Endodermal cell (in vitro differentiated cells): ENCODE data around the gene EMB. TPM values are rescaled to one million over a fixed set of nuclear protein-coding genes. Genes with fewer than 3 reads are reported as not detected.
"Not testable (repeated sequence)": the region's sequence is repeated elsewhere in the genome, so short reads cannot be mapped to it uniquely, and the experiment has no call there.

Experiments used
- DNase-seq: peaks from one replicate; pipeline ENCODE4 v3.0.0-alpha.2; 2017
- H3K27ac ChIP-seq: 2 replicates; pipeline ENCODE4 v1.5.1; 2013; ENCODE audit warnings: mild to moderate bottlenecking, low read depth, low read length, moderate library complexity
- H3K27me3 ChIP-seq: 2 replicates; pipeline ENCODE4 v1.6.1; 2013; ENCODE audit warnings: mild to moderate bottlenecking, low read length, moderate library complexity; ENCODE audit not compliant: insufficient read depth, control insufficient read depth, poor library complexity, severe bottlenecking
- H3K36me3 ChIP-seq: 2 replicates; pipeline ENCODE4 v1.7.0; 2013; ENCODE audit warnings: mild to moderate bottlenecking, low read length, moderate library complexity; ENCODE audit not compliant: control insufficient read depth, insufficient read depth
- H3K4me1 ChIP-seq: one replicate; pipeline ENCODE4 v1.7.0; 2013; ENCODE audit warnings: low read length; ENCODE audit not compliant: control insufficient read depth, insufficient read depth
- H3K4me3 ChIP-seq: 2 replicates; pipeline ENCODE4 v1.5.1; 2013; ENCODE audit warnings: mild to moderate bottlenecking, low read length, moderate library complexity
- H3K9ac ChIP-seq: 2 replicates; pipeline ENCODE4 v1.6.1; 2013; ENCODE audit warnings: mild to moderate bottlenecking, low read length, moderate library complexity; ENCODE audit not compliant: poor library complexity, severe bottlenecking; ENCODE audit errors: extremely low read depth
- H3K9me3 ChIP-seq: 2 replicates; pipeline ENCODE4 v1.6.1; 2013; ENCODE audit warnings: mild to moderate bottlenecking, low read length, moderate library complexity; ENCODE audit not compliant: control insufficient read depth
- H3K27ac Mint-ChIP-seq: 2 replicates; pipeline ENCODE4 v1.8.0; 2020; ENCODE audit warnings: mixed read lengths
- H3K27me3 Mint-ChIP-seq: 2 replicates; pipeline ENCODE4 v1.8.0; 2021; ENCODE audit warnings: mild to moderate bottlenecking, mixed read lengths; ENCODE audit not compliant: insufficient read depth
- H3K36me3 Mint-ChIP-seq: 2 replicates; pipeline ENCODE4 v1.8.0; 2020; ENCODE audit warnings: low read depth, mixed read lengths
- H3K4me1 Mint-ChIP-seq: 2 replicates; pipeline ENCODE4 v1.8.0; 2020; ENCODE audit warnings: mixed read lengths
- H3K4me3 Mint-ChIP-seq: 2 replicates; pipeline ENCODE4 v1.8.0; 2020; ENCODE audit warnings: mild to moderate bottlenecking, moderate library complexity, mixed read lengths
- H3K9me3 Mint-ChIP-seq: 2 replicates; pipeline ENCODE4 v1.8.0; 2020; ENCODE audit warnings: mild to moderate bottlenecking, mixed read lengths
- WGBS, 2 experiments: methylation state at CpG; one replicate each; pipeline versions ENCODE4 v1.1.5 to v1.1.7; 2013; ENCODE audit warnings: missing lambda C conversion rate in 2 of 2, mixed read lengths in 1 of 2; ENCODE audit not compliant: insufficient coverage in 1 of 2, insufficient read length in 1 of 2; 5-methylcytosine and 5-hydroxymethylcytosine counted together
- total RNA-seq, 2 donors: library from RNA; stranded (reverse); fragmentation: NEBNext Ultra II Directional in 1 of 2; extraction: Animal tissue kit (Norgen Biotek cat#: 25700) in 1 of 2; gene quantifications; 2 replicates in 1 of 2; 3 replicates in 1 of 2; pipeline ENCODE4 v1.2.1, GENCODE V29; 2021
- TF ChIP-seq, protein P1 (sequence below): fragments of 200-600 bp; sonication (generic); conservative IDR thresholded peaks from 2 replicates; pipeline ENCODE4 v1.5.0; 2021; ENCODE audit warnings: antibody characterized with exemption, mild to moderate bottlenecking

The EMB gene
- total RNA-seq, 2 donors from 2014 or later: 46.1 to 57.0 TPM

- H3K27ac Mint-ChIP-seq, H3K36me3 Mint-ChIP-seq, H3K27me3 Mint-ChIP-seq, H3K4me1 ChIP-seq, DNase-seq, H3K9me3 ChIP-seq, H3K9ac ChIP-seq, H3K4me3 ChIP-seq, H3K27me3 ChIP-seq, H3K4me3 Mint-ChIP-seq, H3K27ac ChIP-seq, H3K4me1 Mint-ChIP-seq, H3K36me3 ChIP-seq: not testable (repeated sequence)
- H3K9me3 Mint-ChIP-seq: peaks cover 48% of the 10 kb centered on the region
- WGBS, 2 experiments: 83 to 84% methylated on average over 3 to 9 of the region's 9 CpGs
Measured at GRCh38 chr5:50458372-50458771, 17.3 kb upstream of the EMB start.

GRCh38 chr5:50449241-50449640 lies 8.2 kb upstream of the EMB start:
- H3K9me3 Mint-ChIP-seq: peaks cover 57% of the 10 kb centered on the region

DNA sequence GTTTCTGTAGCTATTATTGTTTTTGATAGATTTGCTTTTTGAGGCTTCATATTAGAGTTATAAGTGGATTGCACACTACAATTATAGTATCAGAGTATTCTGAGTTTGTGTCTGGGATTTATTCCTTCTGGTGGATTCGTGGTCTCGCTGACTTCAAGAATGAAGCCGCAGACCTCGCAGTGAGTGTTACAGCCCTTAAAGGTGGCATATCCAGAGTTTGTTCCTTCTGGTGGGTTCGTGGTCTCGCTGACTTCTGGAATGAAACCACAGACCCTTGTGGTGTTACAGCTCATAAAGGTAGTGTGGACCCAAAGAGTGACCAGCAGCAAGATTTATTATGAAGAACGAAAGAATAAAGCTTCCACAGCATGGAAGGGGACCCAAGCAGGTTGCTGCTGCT lies 6.9 kb upstream of the EMB start:
- H3K36me3 Mint-ChIP-seq: no peaks in the 10 kb centered on the region

More at GRCh38 chr5:50449241-50449640, 8.2 kb upstream of the EMB start:
- H3K27ac Mint-ChIP-seq, H3K27ac ChIP-seq, H3K27me3 ChIP-seq, H3K4me3 Mint-ChIP-seq, H3K36me3 Mint-ChIP-seq, H3K27me3 Mint-ChIP-seq, H3K9ac ChIP-seq, H3K4me1 ChIP-seq, H3K36me3 ChIP-seq, DNase-seq: not testable (repeated sequence)
- Histone ChIP-seq H3K4me3 (peak overlapping the region; percentile 6), H3K9me3 (peaks cover 41% of the 10 kb centered on the region)
- H3K4me1 Mint-ChIP-seq: peaks cover 11% of the 10 kb centered on the region
- WGBS, 2 experiments: 48% methylated on average over 3 of the region's 3 CpGs; no CpG with 5 or more reads in 1 of the 2 experiments

GRCh38 chr5:50447228-50447627 lies 6.1 kb upstream of the EMB start:
- Histone ChIP-seq H3K4me1 (no peaks in the 10 kb centered on the region), H3K9me3 (peaks cover 36% of the 10 kb centered on the region), H3K4me3 (no peak overlapping the region), H3K9ac (no peak overlapping the region), H3K36me3 (no peaks in the 10 kb centered on the region), H3K27me3 (no peaks in the 10 kb centered on the region), H3K27ac (no peak overlapping the region)
- Mint-ChIP-seq H3K4me3 (no peak overlapping the region), H3K9me3 (peaks cover 41% of the 10 kb centered on the region), H3K36me3 (no peaks in the 10 kb centered on the region), H3K27ac (no peak overlapping the region), H3K4me1 (peaks cover 21% of the 10 kb centered on the region), H3K27me3 (no peaks in the 10 kb centered on the region)
- no peak for DNase-seq
- TF ChIP-seq, protein P1, sequence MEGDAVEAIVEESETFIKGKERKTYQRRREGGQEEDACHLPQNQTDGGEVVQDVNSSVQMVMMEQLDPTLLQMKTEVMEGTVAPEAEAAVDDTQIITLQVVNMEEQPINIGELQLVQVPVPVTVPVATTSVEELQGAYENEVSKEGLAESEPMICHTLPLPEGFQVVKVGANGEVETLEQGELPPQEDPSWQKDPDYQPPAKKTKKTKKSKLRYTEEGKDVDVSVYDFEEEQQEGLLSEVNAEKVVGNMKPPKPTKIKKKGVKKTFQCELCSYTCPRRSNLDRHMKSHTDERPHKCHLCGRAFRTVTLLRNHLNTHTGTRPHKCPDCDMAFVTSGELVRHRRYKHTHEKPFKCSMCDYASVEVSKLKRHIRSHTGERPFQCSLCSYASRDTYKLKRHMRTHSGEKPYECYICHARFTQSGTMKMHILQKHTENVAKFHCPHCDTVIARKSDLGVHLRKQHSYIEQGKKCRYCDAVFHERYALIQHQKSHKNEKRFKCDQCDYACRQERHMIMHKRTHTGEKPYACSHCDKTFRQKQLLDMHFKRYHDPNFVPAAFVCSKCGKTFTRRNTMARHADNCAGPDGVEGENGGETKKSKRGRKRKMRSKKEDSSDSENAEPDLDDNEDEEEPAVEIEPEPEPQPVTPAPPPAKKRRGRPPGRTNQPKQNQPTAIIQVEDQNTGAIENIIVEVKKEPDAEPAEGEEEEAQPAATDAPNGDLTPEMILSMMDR: no peak

More for the DNA sequence above, 6.9 kb upstream of the EMB start:
- Histone ChIP-seq H3K36me3 (no peaks in the 10 kb centered on the region), H3K9ac (no peak overlapping the region), H3K27ac (no peak overlapping the region), H3K27me3 (no peaks in the 10 kb centered on the region), H3K4me1 (no peaks in the 10 kb centered on the region), H3K4me3 (peak overlapping the region; percentile 40), H3K9me3 (peaks cover 41% of the 10 kb centered on the region)
- peaks cover 47% of the 10 kb centered on the region for H3K9me3 Mint-ChIP-seq
- H3K4me1 Mint-ChIP-seq: peaks cover 14% of the 10 kb centered on the region
- no peak overlapping the region for H3K27ac Mint-ChIP-seq
- WGBS, 2 experiments: 90 to 94% methylated on average over 6 to 7 of the region's 7 CpGs
- no peaks in the 10 kb centered on the region for H3K27me3 Mint-ChIP-seq
- TF ChIP-seq, protein P1: no peak
- DNase-seq: no peak
- no peak overlapping the region for H3K4me3 Mint-ChIP-seq
